Dermis microvascular lymphatic vessel endothelial cell (primary cell): ENCODE results near the gene HOXA4. TPM values are rescaled to one million over a fixed set of nuclear protein-coding genes. Genes with fewer than 3 reads are reported as not detected.
A peak's percentile ranks its signal among the peaks of the same experiment; 100 is the strongest.

Source experiments
- DNase-seq, 2 donors: peaks; one replicate each; pipeline versions ENCODE4 v3.0.0 to v3.0.0-alpha.2; 2010; ENCODE audit warnings: low read depth in 2 of 2
- total RNA-seq: library from RNA; depleted of rRNA; stranded (reverse); fragments of >200 nt; gene quantifications from 2 replicates; pipeline ENCODE4 v1.2.1, GENCODE V29; 2014

Gene HOXA4
- total RNA-seq, 1 donor from 2014 or later = 0.51 TPM

GRCh38 chr7:27133409-27134231 lies 3.1 kb upstream of the HOXA4 start:
- peak in 1 of 2 donors; percentile 37 for DNase-seq

DNA sequence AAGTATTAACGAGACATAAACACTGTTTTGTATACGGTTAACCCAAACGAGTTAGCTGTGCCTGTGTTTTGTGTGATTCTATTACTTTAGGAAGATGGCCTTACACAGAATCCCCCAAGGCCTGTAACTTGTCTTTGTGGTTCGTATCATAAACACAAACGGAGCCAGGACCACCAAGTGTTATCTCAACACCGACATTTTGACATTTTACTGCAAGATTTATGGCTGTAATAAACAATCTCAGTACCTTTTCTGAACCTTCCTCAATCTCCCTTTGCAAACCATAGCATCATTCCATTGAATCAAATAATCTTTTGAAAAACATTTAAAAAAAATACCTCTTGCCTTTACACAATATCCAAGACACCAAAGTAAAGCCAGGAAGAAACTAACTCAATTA lies 2.4 kb upstream of the HOXA4 start:
- no peak for DNase-seq

DNA sequence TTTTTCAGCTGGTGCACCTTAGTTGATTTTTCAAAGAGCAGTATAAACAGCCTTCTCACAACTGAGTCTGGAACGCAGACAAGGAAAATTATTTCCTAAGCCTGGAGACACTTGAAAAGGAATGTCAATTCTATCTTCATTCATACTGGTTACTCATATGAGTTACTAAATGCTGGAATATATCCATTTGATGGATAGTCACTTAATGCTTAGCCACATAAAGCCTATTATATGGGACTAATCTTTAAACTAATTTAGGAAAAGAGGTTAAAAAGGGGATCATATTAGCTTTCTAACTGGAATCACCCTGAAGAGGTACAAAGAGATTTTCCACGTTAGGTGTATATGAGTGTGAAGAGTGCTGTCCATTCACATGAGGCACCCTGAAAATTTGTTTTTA lies 1.7 kb upstream of the HOXA4 start:
- no peak for DNase-seq

DNA sequence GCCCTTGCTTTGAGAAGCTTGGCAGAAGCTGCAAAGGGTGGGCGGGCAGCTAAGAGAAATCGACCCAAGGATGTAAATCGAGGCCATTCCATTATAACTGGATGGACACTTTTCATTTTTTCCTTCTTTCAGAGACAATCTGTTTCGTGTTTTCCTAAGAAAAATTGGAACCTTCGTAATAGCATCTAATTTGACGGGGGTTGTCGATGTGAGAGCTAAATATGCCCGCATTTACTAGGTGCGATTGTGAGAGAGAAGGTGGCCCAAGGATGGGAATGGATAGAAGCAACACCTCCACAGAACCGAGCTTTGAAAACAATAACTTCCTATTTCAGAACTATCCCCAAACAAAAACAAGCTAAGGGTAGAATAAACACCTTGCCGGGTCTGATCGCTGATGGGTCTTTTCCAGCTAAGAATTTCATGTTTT lies 848 bp upstream of the HOXA4 start:
- DNase-seq = no peak

- peak in 1 of 2 donors; percentile 71 for DNase-seq
Measured at GRCh38 chr7:27129729-27130539, 623 bp downstream of the HOXA4 start.

GRCh38 chr7:27128776-27129728 lies 1.5 kb downstream of the HOXA4 start:
- DNase-seq = no peak

GRCh38 chr7:27128034-27128433 lies 2.5 kb downstream of the HOXA4 start:
- DNase-seq = no peak

- DNase-seq = no peak
Measured at GRCh38 chr7:27126596-27127327, 3.8 kb downstream of the HOXA4 start.

- DNase-seq = no peak
Measured at GRCh38 chr7:27125986-27126394, 4.6 kb downstream of the HOXA4 start.

DNA sequence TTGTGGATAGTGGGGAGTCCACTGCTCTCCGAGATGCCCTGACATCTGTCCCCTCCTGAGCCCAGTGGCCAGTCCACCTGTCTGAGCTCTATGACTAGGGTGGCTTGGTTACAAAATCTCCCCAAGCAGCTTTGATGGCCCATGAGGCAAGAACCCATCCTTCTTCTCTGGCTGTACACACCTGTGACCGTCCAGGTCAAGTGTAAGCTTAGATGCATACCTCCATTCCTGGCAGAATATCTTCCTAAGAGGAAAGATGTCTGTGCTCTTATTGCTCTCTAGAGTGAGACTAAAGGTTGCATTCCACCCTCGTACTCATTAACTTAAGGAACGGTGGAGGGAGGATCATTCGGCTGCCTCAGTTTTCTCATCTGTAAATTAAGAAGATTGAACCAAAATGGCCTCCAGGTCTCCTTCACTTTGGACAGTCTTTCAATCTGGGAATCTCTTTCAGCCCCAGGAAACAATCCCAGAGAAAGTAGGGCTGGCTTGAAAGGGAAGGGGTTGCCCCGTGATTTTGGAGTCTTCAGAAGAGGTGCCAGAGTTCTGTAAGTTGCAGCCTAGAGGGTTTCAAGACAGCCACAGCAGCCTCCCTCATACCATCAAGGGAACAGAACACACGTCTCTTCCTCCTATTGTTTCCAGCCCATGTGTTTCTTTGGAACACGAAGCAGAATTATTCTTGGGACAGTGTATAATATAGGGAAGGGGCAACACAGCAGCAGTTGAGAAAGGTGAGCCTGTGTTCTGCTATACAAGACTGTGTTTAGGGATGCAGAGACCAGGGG lies 5.5 kb downstream of the HOXA4 start:
- no peak for DNase-seq

GRCh38 chr7:27124096-27124901 lies 6.3 kb downstream of the HOXA4 start:
- DNase-seq = no peak

DNA sequence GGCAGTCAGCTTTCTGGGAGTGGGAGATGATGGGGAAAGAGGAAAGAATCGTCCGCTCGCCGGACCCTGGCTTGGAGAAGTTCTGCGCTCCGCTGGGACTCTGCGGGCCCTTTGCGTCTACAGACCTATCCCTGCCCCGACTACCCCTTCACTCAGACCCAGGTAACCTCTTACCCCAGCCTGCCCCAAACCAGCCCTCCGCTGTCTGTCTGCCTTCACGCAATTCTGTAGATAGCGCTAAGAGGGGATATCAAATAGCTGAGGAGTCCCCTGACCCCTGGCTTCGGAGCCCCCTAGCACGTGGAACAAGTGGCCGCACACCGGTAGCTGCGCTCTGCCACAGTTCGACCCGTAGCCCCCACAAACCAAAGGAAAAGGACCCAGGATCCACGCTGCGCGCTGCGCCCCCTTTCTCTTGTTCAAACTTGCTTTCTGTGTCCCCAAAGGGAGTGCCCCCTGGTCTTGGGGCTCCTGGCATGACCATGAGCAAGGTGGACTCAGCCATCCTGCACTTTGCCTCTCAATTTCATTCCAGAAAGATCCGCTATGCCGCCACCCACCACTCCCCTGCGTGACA lies 7.0 kb downstream of the HOXA4 start:
- DNase-seq = no peak

DNA sequence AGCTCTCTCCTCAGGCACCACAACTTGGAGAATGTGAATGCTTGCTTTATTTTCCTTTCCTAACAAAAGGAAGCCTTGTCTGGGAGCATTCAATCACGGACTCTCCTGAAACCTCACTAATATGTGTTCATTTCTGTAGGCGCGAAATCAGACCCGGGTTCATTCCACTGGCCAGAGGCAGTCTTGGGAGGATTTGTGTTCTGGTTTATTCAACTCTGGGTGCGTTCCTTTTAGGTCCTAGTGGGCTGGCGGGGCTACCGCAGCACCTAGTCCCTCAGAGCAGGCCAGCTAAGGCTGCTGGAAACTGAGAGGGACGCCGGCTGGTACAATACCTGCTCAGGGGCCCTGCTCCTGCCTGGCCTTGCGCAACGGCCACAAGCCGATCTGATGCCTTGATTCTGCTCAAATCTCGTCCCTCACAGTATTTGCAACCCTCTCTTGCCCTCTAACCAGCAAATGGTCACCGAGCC lies 7.5 kb downstream of the HOXA4 start:
- DNase-seq = no peak

DNA sequence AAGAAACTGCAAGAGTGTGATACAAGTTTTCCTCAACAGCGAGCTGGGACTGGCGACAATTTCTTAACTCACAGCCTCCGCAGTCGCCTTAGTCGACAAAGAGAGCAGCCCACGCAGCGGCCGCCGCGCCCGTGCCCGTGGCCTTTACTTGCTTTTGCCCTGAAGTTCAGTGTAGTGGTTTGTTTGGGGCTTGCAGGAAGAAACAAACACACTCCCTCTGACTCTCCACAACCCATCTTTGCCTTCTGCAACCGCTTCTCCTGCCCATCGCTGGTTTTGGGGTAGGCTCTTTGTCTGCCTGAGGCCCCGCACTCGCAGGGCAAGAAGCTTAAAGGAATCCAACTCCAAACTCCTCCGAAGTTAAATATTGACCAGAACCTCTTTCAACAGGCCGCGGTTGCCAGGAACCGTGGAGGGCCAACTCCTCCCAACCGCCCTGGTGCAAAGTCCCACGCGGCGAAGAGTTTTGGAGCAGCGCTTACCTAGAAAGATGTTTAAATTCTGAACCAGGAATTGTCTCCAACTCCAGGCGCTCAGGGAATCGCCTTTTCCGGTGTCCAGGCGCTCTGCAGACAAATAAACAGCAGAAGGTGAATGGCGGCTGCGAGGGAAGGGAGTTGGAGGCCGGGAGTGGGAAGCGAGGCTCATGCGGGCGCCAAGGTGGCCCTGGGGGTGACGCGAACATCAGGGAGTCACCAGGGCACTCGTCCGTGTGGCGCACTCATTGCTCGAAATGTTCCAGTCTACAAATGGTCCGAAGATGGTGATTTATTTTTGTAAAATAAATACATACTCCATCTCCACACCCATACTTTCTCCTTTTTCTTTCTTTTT lies 8.3 kb downstream of the HOXA4 start:
- DNase-seq = no peak

DNA sequence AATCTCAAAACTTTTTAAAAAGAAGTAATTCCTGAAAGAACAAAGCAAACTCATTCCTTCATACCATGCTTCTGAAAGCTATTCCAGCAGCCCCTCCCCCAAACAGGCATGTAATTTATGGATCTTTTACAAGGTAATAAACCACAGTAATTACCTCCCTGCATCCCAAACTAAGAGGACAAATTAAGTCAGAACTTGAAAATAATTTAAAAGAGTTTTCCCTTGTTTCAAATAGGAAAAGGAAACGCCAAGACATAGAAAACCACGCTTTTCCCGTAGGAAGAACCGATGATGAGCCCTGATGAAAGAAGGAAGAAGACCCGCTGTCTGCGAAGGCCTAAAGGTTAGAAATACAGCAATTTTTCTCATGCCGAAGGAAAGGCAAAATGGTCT lies 8.9 kb downstream of the HOXA4 start:
- DNase-seq = no peak

- DNase-seq = no peak
Measured at GRCh38 chr7:27119412-27119911, 11.1 kb downstream of the HOXA4 start.

DNA sequence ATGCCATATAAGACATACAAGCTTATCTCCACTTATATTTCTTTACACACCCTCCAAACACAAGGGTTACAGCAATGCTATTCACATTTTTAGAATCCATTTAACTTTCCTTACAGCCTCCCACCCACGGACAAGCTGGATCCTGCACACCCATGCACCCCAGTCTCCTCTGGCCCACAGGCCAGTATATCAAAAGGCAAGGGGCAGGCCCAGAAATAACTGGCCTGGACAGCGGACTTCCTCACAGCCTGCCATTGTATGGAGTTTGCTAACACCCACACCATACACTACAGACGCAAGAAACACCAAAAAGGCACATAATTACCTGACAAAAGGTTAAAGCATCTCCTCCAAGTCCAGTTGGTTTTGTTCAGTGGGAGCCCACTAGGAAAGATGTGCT lies 12.0 kb downstream of the HOXA4 start:
- DNase-seq = no peak
